ENCODE results near the gene EFHC2.

EFHC2 gene

DNA sequence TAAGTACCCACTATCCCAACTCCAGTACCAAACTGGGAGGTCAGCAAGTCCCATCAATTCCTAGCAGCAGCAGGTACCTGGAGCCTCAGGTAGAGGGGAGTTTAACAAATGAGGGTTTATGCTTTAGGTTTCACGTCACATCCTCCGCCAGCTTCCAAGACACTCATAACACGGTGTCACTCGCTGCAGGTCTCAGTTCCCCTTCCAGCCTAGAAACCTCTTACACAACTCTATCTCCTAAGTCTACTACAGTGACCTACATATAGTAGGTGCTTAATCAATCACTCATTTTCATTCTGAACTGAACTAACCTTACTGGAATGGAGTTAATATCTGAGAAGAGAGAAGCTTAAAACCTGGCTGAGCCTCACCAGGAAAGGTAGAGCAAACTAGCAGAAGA, 96.0 kb downstream of the EFHC2 start:
- Histone ChIP-seq H3K27ac (ENCODE audit: low read length) (no peak overlapping the region), H3K79me2 (ENCODE audit: low read length) (no peaks in the 10 kb centered on the region), H3K36me3 (replicated peaks; ENCODE audit: low read depth, low read length) (no peaks in the 10 kb centered on the region), H3K4me3 (ENCODE audit: low read length) (no peak overlapping the region), H3K4me1 (ENCODE audit: low read length) (peaks cover 6% of the 10 kb centered on the region; the same call in 1 of the 2 replicates), H3K27me3 (ENCODE audit: low read depth, low read length) (no peaks in the 10 kb centered on the region), H4K20me1 (ENCODE audit: insufficient read depth, low read length) (no peaks in the 10 kb centered on the region), H3K4me2 (ENCODE audit: low read length) (no peak overlapping the region), H3K9me3 (ENCODE audit: insufficient read depth, low read length) (no peaks in the 10 kb centered on the region), H3K9ac (ENCODE audit: low read length) (no peak overlapping the region), H2AFZ (ENCODE audit: low read depth, low read length) (0 out of 2 replicates have a peak overlapping the region, but pooled peaks have one; percentile 30)
- TF ChIP-seq, protein P1, sequence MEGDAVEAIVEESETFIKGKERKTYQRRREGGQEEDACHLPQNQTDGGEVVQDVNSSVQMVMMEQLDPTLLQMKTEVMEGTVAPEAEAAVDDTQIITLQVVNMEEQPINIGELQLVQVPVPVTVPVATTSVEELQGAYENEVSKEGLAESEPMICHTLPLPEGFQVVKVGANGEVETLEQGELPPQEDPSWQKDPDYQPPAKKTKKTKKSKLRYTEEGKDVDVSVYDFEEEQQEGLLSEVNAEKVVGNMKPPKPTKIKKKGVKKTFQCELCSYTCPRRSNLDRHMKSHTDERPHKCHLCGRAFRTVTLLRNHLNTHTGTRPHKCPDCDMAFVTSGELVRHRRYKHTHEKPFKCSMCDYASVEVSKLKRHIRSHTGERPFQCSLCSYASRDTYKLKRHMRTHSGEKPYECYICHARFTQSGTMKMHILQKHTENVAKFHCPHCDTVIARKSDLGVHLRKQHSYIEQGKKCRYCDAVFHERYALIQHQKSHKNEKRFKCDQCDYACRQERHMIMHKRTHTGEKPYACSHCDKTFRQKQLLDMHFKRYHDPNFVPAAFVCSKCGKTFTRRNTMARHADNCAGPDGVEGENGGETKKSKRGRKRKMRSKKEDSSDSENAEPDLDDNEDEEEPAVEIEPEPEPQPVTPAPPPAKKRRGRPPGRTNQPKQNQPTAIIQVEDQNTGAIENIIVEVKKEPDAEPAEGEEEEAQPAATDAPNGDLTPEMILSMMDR (IDR thresholded peaks at IDR 0.05; ENCODE audit: low read depth, low read length): no peak
- TF ChIP-seq EZH2phosphoT487 (IDR thresholded peaks at IDR 0.05; ENCODE audit: low read depth): no peak

DNA sequence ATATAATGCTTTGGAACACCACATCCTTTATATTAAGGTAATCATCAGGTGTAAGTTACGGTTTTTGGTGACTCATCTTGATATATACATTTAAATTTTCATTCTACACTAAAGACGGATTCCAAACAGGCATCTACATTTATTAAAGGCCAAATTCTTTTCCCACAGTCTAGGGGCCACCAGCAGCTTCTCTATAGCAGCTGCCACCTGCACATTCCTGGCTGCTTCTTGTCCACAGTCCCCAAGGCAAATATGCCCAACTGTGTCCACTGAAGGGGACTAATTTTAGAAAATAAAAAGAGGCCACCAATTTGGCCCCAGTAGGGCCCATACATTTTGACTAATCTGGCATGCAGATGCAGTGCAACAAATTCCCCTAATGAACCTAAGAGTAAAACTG, 96.6 kb downstream of the EFHC2 start:
- no peaks in the 10 kb centered on the region for H3K79me2 ChIP-seq (ENCODE audit: low read length)
- H3K27me3 ChIP-seq (ENCODE audit: low read depth, low read length): no peaks in the 10 kb centered on the region
- no peaks in the 10 kb centered on the region for H3K9me3 ChIP-seq (ENCODE audit: insufficient read depth, low read length)
- H2AFZ ChIP-seq (ENCODE audit: low read depth, low read length): no peak overlapping the region
- no peak overlapping the region for H3K4me3 ChIP-seq (ENCODE audit: low read length)
- H4K20me1 ChIP-seq (ENCODE audit: insufficient read depth, low read length): no peaks in the 10 kb centered on the region
- TF ChIP-seq, protein P1 (IDR thresholded peaks at IDR 0.05; ENCODE audit: low read depth, low read length): no peak
- TF ChIP-seq EZH2phosphoT487 (IDR thresholded peaks at IDR 0.05; ENCODE audit: low read depth): no peak
- H3K27ac ChIP-seq (ENCODE audit: low read length): no peak overlapping the region
- H3K36me3 ChIP-seq (replicated peaks; ENCODE audit: low read depth, low read length): no peaks in the 10 kb centered on the region
- H3K4me1 ChIP-seq (ENCODE audit: low read length): peaks cover 6% of the 10 kb centered on the region; the same call in 1 of the 2 replicates
- no peak overlapping the region for H3K4me2 ChIP-seq (ENCODE audit: low read length)
- no peak overlapping the region for H3K9ac ChIP-seq (ENCODE audit: low read length)

DNA sequence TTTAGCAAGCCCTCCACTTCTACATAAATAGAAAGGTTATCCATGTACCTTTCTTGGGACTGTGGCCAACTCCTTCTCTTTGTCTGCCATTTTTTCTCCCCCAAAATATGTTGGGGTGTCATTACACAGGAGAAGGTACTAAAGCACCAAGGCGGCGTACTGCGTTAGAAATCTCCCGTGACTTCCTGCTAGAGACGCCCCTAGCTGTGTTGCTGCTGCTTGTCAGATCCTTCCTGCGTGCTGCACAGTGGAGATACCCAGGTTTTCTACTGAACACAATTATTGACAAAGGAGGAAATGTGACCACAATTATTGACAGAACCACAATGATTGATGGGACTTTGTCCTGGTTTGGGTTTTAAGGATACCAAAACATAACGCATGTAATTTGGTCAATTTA, 97.7 kb downstream of the EFHC2 start:
- no peaks in the 10 kb centered on the region for H3K36me3 ChIP-seq (replicated peaks; ENCODE audit: low read depth, low read length)
- no peak overlapping the region for H2AFZ ChIP-seq (ENCODE audit: low read depth, low read length)
- H3K4me3 ChIP-seq (ENCODE audit: low read length): no peak overlapping the region
- no peaks in the 10 kb centered on the region for H4K20me1 ChIP-seq (ENCODE audit: insufficient read depth, low read length)
- no peak for TF ChIP-seq EZH2phosphoT487 (IDR thresholded peaks at IDR 0.05; ENCODE audit: low read depth)
- no peak overlapping the region for H3K9ac ChIP-seq (ENCODE audit: low read length)
- no peak overlapping the region for H3K27ac ChIP-seq (ENCODE audit: low read length)
- H3K4me1 ChIP-seq (ENCODE audit: low read length): peaks cover 6% of the 10 kb centered on the region; the same call in 1 of the 2 replicates
- H3K79me2 ChIP-seq (ENCODE audit: low read length): no peaks in the 10 kb centered on the region
- H3K4me2 ChIP-seq (ENCODE audit: low read length): no peak overlapping the region
- H3K9me3 ChIP-seq (ENCODE audit: insufficient read depth, low read length): no peaks in the 10 kb centered on the region
- no peaks in the 10 kb centered on the region for H3K27me3 ChIP-seq (ENCODE audit: low read depth, low read length)

DNA sequence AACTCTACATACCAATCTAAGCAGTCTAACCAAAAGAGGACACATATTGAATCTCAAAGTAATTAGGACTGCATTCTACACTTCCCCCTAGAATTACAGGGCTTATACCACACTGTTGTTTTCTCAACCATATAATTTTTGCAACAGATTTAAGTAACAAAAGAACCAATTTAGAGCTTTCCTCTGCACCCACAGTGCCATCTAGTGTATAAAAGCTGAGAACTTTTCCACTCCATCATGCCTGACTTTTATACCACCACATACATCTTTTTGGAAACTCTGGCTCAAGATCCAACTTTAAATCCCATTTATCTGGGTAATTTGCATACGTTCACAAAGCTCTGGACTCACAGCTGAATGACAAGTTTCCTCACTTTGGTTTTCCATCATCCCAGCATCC, 99.5 kb downstream of the EFHC2 start:
- Histone ChIP-seq H3K4me1 (ENCODE audit: low read length) (peaks cover 6% of the 10 kb centered on the region; the same call in 1 of the 2 replicates), H3K27me3 (ENCODE audit: low read depth, low read length) (no peaks in the 10 kb centered on the region), H2AFZ (ENCODE audit: low read depth, low read length) (no peak overlapping the region), H3K79me2 (ENCODE audit: low read length) (no peaks in the 10 kb centered on the region), H3K4me3 (ENCODE audit: low read length) (no peak overlapping the region), H3K4me2 (ENCODE audit: low read length) (no peak overlapping the region), H3K27ac (ENCODE audit: low read length) (no peak overlapping the region), H3K9ac (ENCODE audit: low read length) (no peak overlapping the region), H3K9me3 (ENCODE audit: insufficient read depth, low read length) (no peaks in the 10 kb centered on the region), H3K36me3 (replicated peaks; ENCODE audit: low read depth, low read length) (no peaks in the 10 kb centered on the region), H4K20me1 (ENCODE audit: insufficient read depth, low read length) (no peaks in the 10 kb centered on the region)
- TF ChIP-seq EZH2phosphoT487 (IDR thresholded peaks at IDR 0.05; ENCODE audit: low read depth): no peak
- TF ChIP-seq, protein P1 (IDR thresholded peaks at IDR 0.05; ENCODE audit: low read depth, low read length): peak; percentile 58
